Smooth muscle cell (in vitro differentiated cells): ENCODE data around the gene PFKFB4. TPM values are rescaled to one million over a fixed set of nuclear protein-coding genes. Genes with fewer than 3 reads are reported as not detected.

ENCODE experiments used
- DNase-seq: peaks from one replicate; lab custom pipeline; 2025; ENCODE audit not compliant: unreplicated experiment; lab: John Stamatoyannopoulos, UW
- H2AFZ ChIP-seq: fragments of 200-600 bp; sonication (generic); 2 replicates; pipeline ENCODE4 v1.6.0; 2016; ENCODE audit warnings: antibody characterized with exemption, low read depth, mild to moderate bottlenecking
- H3F3A ChIP-seq: fragments of 200-600 bp; sonication (generic); 2 replicates; pipeline ENCODE4 v1.6.0; 2017; ENCODE audit warnings: antibody characterized with exemption, low read depth
- H3K27ac ChIP-seq: fragments of 200-600 bp; sonication (generic); 2 replicates; pipeline ENCODE4 v1.5.1; 2016; ENCODE audit warnings: low read depth, mild to moderate bottlenecking
- H3K27me3 ChIP-seq: fragments of 200-600 bp; sonication (generic); 2 replicates; pipeline ENCODE4 v1.6.1; 2016; ENCODE audit warnings: low read depth, mild to moderate bottlenecking
- H3K36me3 ChIP-seq: fragments of 200-600 bp; sonication (generic); 2 replicates; pipeline ENCODE4 v1.5.1; 2016; ENCODE audit warnings: low read depth
- H3K4me1 ChIP-seq: fragments of 200-600 bp; sonication (generic); 2 replicates; pipeline ENCODE4 v1.5.1; 2016; ENCODE audit warnings: low read depth
- H3K4me2 ChIP-seq: fragments of 200-600 bp; sonication (generic); 2 replicates; pipeline ENCODE4 v1.6.0; 2016; ENCODE audit warnings: mild to moderate bottlenecking
- H3K4me3 ChIP-seq: fragments of 200-600 bp; sonication (generic); 2 replicates; pipeline ENCODE4 v1.5.1; 2016; ENCODE audit warnings: mild to moderate bottlenecking
- H3K79me2 ChIP-seq: fragments of 200-600 bp; sonication (generic); 2 replicates; pipeline ENCODE4 v1.6.0; 2016; ENCODE audit warnings: low read depth, mild to moderate bottlenecking
- H3K9ac ChIP-seq: fragments of 200-600 bp; sonication (generic); 2 replicates; pipeline ENCODE4 v1.6.0; 2016; ENCODE audit warnings: low read depth
- H3K9me3 ChIP-seq: fragments of 200-600 bp; sonication (generic); replicated peaks from 2 replicates; pipeline ENCODE4 v1.5.1; 2016; ENCODE audit warnings: low read depth
- H4K20me1 ChIP-seq: fragments of 200-600 bp; sonication (generic); 2 replicates; pipeline ENCODE4 v1.6.0; 2016; ENCODE audit warnings: low read depth
- CTCF ChIP-seq: fragments of 200-600 bp; sonication (generic); IDR thresholded peaks from 2 replicates; pipeline ENCODE4 v1.5.1; 2017; ENCODE audit warnings: borderline replicate concordance, mild to moderate bottlenecking, antibody characterized with exemption; ENCODE audit not compliant: insufficient read depth, poor library complexity, severe bottlenecking
- WGBS: methylation state at CpG from one replicate; pipeline ENCODE4 v1.1.7; 2016; ENCODE audit warnings: low lambda C conversion rate; 5-methylcytosine and 5-hydroxymethylcytosine counted together
- polyA plus RNA-seq: library from polyadenylated mRNA; unstranded; fragments of >200 nt; fragmentation: Nextera tagmentation; extraction: Ambion mirVana; gene quantifications from 2 replicates; pipeline ENCODE4 v1.2.1, GENCODE V29; 2016
- total RNA-seq: library from RNA; depleted of rRNA; stranded (reverse); fragments of >200 nt; gene quantifications from 2 replicates; pipeline ENCODE4 v1.2.3, GENCODE V29; 2014

The PFKFB4 gene
- total and polyA plus RNA-seq, 2 experiments from 2014 or later, result 37.4 to 48.8 TPM

DNA sequence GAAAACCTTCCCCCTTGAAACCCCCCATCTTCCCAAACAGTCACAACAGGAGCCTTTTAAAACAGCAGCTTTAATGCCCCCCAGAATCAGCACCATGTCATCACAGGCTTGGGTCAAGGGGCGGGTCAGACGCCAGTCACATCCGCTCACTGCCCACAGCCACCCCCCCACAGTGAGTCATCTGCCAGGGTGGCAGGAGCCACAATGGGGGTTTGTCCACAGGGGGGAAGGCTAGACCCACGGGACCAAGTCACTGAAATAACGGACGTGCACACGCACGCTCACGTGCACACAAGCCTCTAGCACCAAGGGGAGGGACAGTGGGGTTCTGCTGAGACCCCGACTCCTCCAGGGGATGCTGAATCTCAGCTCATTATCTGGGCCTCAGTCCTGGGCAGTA, 7.4 kb upstream of the PFKFB4 start:
- Histone ChIP-seq H3K27ac (peak overlapping the region; percentile 93), H3K36me3 (no peaks in the 10 kb centered on the region), H3K4me3 (no peak overlapping the region), H3K9ac (peak overlapping the region; percentile 77), H3K9me3 (no peaks in the 10 kb centered on the region), H3F3A (peaks cover 26% of the 10 kb centered on the region), H3K27me3 (no peaks in the 10 kb centered on the region), H3K4me1 (peaks cover 28% of the 10 kb centered on the region), H3K79me2 (no peaks in the 10 kb centered on the region), H2AFZ (no peak overlapping the region), H3K4me2 (peak overlapping the region; percentile 48), H4K20me1 (no peaks in the 10 kb centered on the region)
- DNase-seq, result peak; percentile 32
- TF ChIP-seq CTCF, result no peak
- WGBS, result 64% methylated on average over 10 of the region's 10 CpGs

- TF ChIP-seq CTCF, result no peak
- H2AFZ ChIP-seq, result no peak within 1 kb of the TSS
- peak within 1 kb of the TSS; percentile 77 for H3K9ac ChIP-seq
- H3K4me1 ChIP-seq, result peaks cover 28% of the 10 kb centered on the region
- H3K27ac ChIP-seq, result peak within 1 kb of the TSS; percentile 93
- peaks cover 31% of the 10 kb centered on the region for H3F3A ChIP-seq
- DNase-seq, result no peak
- H4K20me1 ChIP-seq, result no peaks in the 10 kb centered on the region
- H3K79me2 ChIP-seq, result no peaks in the 10 kb centered on the region
- H3K9me3 ChIP-seq, result no peaks in the 10 kb centered on the region
- WGBS, result 59% methylated on average over 6 of the region's 6 CpGs
- H3K4me2 ChIP-seq, result peak within 1 kb of the TSS; percentile 48
- no peak within 1 kb of the TSS for H3K4me3 ChIP-seq
- no peaks in the 10 kb centered on the region for H3K36me3 ChIP-seq
- no peaks in the 10 kb centered on the region for H3K27me3 ChIP-seq
Observed at GRCh38 chr3:48563382-48563918, 6.8 kb upstream of the PFKFB4 start, which contains the start of gene UCN2. Gene UCN2 (minus strand): TSS chr3:48563781. CDS start chr3:48563124, 657 bp downstream.

- WGBS, result 94% methylated on average over 20 of the region's 20 CpGs
- Histone ChIP-seq H3K4me3 (no peak overlapping the region), H3K79me2 (no peaks in the 10 kb centered on the region), H3K36me3 (no peaks in the 10 kb centered on the region), H3K27me3 (no peaks in the 10 kb centered on the region), H3K4me1 (peaks cover 30% of the 10 kb centered on the region), H3F3A (peaks cover 35% of the 10 kb centered on the region), H2AFZ (no peak overlapping the region), H3K9ac (peak overlapping the region; percentile 77), H3K27ac (peak overlapping the region; percentile 93), H3K4me2 (no peak overlapping the region), H3K9me3 (no peaks in the 10 kb centered on the region), H4K20me1 (no peaks in the 10 kb centered on the region)
- DNase-seq, result no peak
- TF ChIP-seq CTCF, result no peak
Observed at GRCh38 chr3:48562367-48563095, 5.9 kb upstream of the PFKFB4 start.
